H1 (cell line): ENCODE measurements around the gene MGME1. TPM values are rescaled to one million over a fixed set of nuclear protein-coding genes. Genes with fewer than 3 reads are reported as not detected.

Experiments
- CTCF ChIA-PET: fragments of 300-600 bp; sonication (Branson Sonifier 250); formaldehyde crosslinking; loops from one replicate; lab custom pipeline; 2021; ENCODE audit not compliant: partially characterized antibody; lab: Charles Lee
- POLR2A ChIA-PET: fragments of 300-600 bp; sonication (Branson Sonifier 250); formaldehyde crosslinking; loops from one replicate; lab custom pipeline; 2021; ENCODE audit warnings: inconsistent platforms; ENCODE audit not compliant: partially characterized antibody; lab: Charles Lee
- DNase-seq, 2 experiments: peaks; one replicate each; pipeline versions ENCODE4 v3.0.0 to v3.0.0-alpha.2; 2010 to 2022; ENCODE audit warnings: low spot score in 2 of 2, low read depth in 1 of 2, mixed read lengths in 1 of 2
- FAIRE-seq: peaks from 2 replicates; lab custom pipeline; 2011; peaks lifted over from hg19 to GRCh38; lab: Jason Lieb, UNC
- H2AFZ ChIP-seq: 2 replicates; pipeline ENCODE4 v1.8.1; 2012; ENCODE audit warnings: low read length, inconsistent platforms
- H2AK5ac ChIP-seq: 2 replicates; pipeline ENCODE4 v1.6.1; 2013; ENCODE audit warnings: low read depth, low read length
- H2BK120ac ChIP-seq: replicated peaks from 2 replicates; pipeline ENCODE3; 2013; ENCODE audit warnings: low read depth, low read length, inconsistent platforms
- H2BK12ac ChIP-seq: 2 replicates; pipeline ENCODE4 v1.6.1; 2013; ENCODE audit warnings: low read depth, low read length
- H2BK15ac ChIP-seq: 2 replicates; pipeline ENCODE4 v1.6.1; 2013; ENCODE audit warnings: low read length
- H2BK20ac ChIP-seq: 2 replicates; pipeline ENCODE4 v1.6.1; 2013; ENCODE audit warnings: low read length
- H2BK5ac ChIP-seq: 2 replicates; pipeline ENCODE4 v1.6.1; 2013; ENCODE audit warnings: low read depth, low read length
- H3K14ac ChIP-seq: 2 replicates; pipeline ENCODE4 v1.6.1; 2013; ENCODE audit warnings: inconsistent platforms; ENCODE audit not compliant: insufficient read length
- H3K18ac ChIP-seq: 2 replicates; pipeline ENCODE4 v1.6.1; 2013; ENCODE audit warnings: low read length; ENCODE audit errors: extremely low read depth
- H3K23ac ChIP-seq: 2 replicates; pipeline ENCODE4 v1.6.1; 2013; ENCODE audit warnings: inconsistent platforms; ENCODE audit not compliant: insufficient read length
- H3K23me2 ChIP-seq: 2 replicates; pipeline ENCODE4 v1.6.1; 2013; ENCODE audit warnings: low read depth, low read length
- H3K27ac ChIP-seq: 2 replicates; pipeline ENCODE4 v1.6.1; 2011; ENCODE audit warnings: low read depth, low read length, inconsistent platforms
- H3K27me3 ChIP-seq, 4 experiments: replicated peaks in 1 of 4; 1 replicate in 1 of 4; 2 replicates in 3 of 4; pipeline versions ENCODE4 v1.6.1 to v1.8.1; 2011 to 2013; ENCODE audit warnings: low read length in 3 of 4, mild to moderate bottlenecking in 3 of 4, inconsistent platforms in 2 of 4, mixed read lengths in 2 of 4, moderate library complexity in 1 of 4; ENCODE audit not compliant: control insufficient read depth in 3 of 4, insufficient read depth in 3 of 4; ENCODE audit errors: extremely low read depth in 1 of 4
- H3K36me3 ChIP-seq, 4 experiments: 2 replicates each; pipeline versions ENCODE4 v1.6.1 to v1.8.1; 2011 to 2013; ENCODE audit warnings: mild to moderate bottlenecking in 4 of 4, low read length in 3 of 4, moderate library complexity in 2 of 4, control low read depth in 1 of 4, inconsistent platforms in 1 of 4; ENCODE audit not compliant: insufficient read depth in 4 of 4, control insufficient read depth in 2 of 4
- H3K4ac ChIP-seq: replicated peaks from 2 replicates; pipeline ENCODE3; 2013; ENCODE audit warnings: low read length, low read depth, mixed read lengths, inconsistent platforms; ENCODE audit not compliant: insufficient read length
- H3K4me1 ChIP-seq, 4 experiments: replicated peaks in 1 of 4; 1 replicate in 1 of 4; 2 replicates in 3 of 4; pipeline versions ENCODE4 v1.6.1 to v1.8.1; 2011 to 2013; ENCODE audit warnings: low read length in 3 of 4, inconsistent platforms in 2 of 4, mixed read lengths in 1 of 4; ENCODE audit not compliant: insufficient read depth in 4 of 4, control insufficient read depth in 3 of 4
- H3K4me2 ChIP-seq, 2 experiments: 2 replicates each; pipeline versions ENCODE4 v1.6.1 to v1.8.1; 2011 to 2013; ENCODE audit warnings: low read depth in 2 of 2, low read length in 2 of 2, control low read depth in 1 of 2, inconsistent platforms in 1 of 2, mild to moderate bottlenecking in 1 of 2; ENCODE audit not compliant: insufficient read depth in 1 of 2
- H3K4me3 ChIP-seq, 4 experiments: fragments of 200-600, 300-600 bp in 1 of 4; sonication (generic), shearing (Covaris generic), sonication (Bioruptor Twin) in 1 of 4; 2 replicates each; pipeline versions ENCODE4 v1.5.1 to v1.8.1; 2011 to 2016; ENCODE audit warnings: low read length in 4 of 4, low read depth in 3 of 4, control low read depth in 2 of 4, inconsistent platforms in 2 of 4, mild to moderate bottlenecking in 2 of 4, mixed read lengths in 1 of 4, moderate library complexity in 1 of 4; ENCODE audit not compliant: insufficient read depth in 2 of 4; ENCODE audit errors: extremely low read depth in 1 of 4
- H3K56ac ChIP-seq: replicated peaks from 2 replicates; pipeline ENCODE3; 2013; ENCODE audit warnings: low read depth, mild to moderate bottlenecking, mixed read lengths, low read length, inconsistent platforms; ENCODE audit not compliant: insufficient read length
- H3K79me1 ChIP-seq: 2 replicates; pipeline ENCODE4 v1.6.1; 2013; ENCODE audit warnings: low read depth, low read length, control low read depth
- H3K79me2 ChIP-seq, 2 experiments: 2 replicates each; pipeline versions ENCODE4 v1.6.1 to v1.8.1; 2012 to 2013; ENCODE audit warnings: low read length in 2 of 2, mild to moderate bottlenecking in 2 of 2, inconsistent platforms in 1 of 2; ENCODE audit not compliant: insufficient read depth in 2 of 2, control insufficient read depth in 1 of 2
- H3K9ac ChIP-seq, 4 experiments: replicated peaks in 1 of 4; 1 replicate in 1 of 4; 2 replicates in 3 of 4; pipeline versions ENCODE4 v1.6.1 to v1.8.1; 2011 to 2013; ENCODE audit warnings: low read depth in 3 of 4, low read length in 3 of 4, control low read depth in 2 of 4, mild to moderate bottlenecking in 2 of 4, moderate library complexity in 2 of 4, inconsistent platforms in 1 of 4; ENCODE audit errors: extremely low read depth in 1 of 4
- H3K9me3 ChIP-seq, 2 experiments: 2 replicates each; pipeline versions ENCODE4 v1.6.1 to v1.8.1; 2012 to 2013; ENCODE audit warnings: mild to moderate bottlenecking in 2 of 2, moderate library complexity in 2 of 2, control low read depth in 1 of 2, inconsistent platforms in 1 of 2, low read depth in 1 of 2, low read length in 1 of 2, mixed read lengths in 1 of 2; ENCODE audit not compliant: insufficient read depth in 2 of 2
- H4K20me1 ChIP-seq, 2 experiments: replicated peaks in 1 of 2; 2 replicates each; pipeline versions ENCODE3 to v1.8.1; 2011 to 2013; ENCODE audit warnings: inconsistent platforms in 2 of 2, low read length in 2 of 2, mild to moderate bottlenecking in 1 of 2; ENCODE audit not compliant: insufficient read depth in 2 of 2, control insufficient read depth in 1 of 2
- H4K5ac ChIP-seq: 2 replicates; pipeline ENCODE4 v1.6.1; 2013; ENCODE audit warnings: low read length, low read depth, mixed read lengths, inconsistent platforms; ENCODE audit not compliant: insufficient read length
- H4K8ac ChIP-seq: 2 replicates; pipeline ENCODE4 v1.8.0; 2013; ENCODE audit warnings: mild to moderate bottlenecking, moderate library complexity, low read length, inconsistent platforms; ENCODE audit not compliant: insufficient read depth; ENCODE audit errors: extremely low read depth
- H4K91ac ChIP-seq: replicated peaks from 2 replicates; pipeline ENCODE3; 2013; ENCODE audit warnings: low read length, mixed read lengths, inconsistent platforms; ENCODE audit not compliant: insufficient read length
- BCL11A ChIP-seq, 2 experiments: IDR thresholded peaks; one replicate each; pipeline ENCODE4 v1.6.1; 2011; ENCODE audit warnings: low read depth in 2 of 2, low read length in 2 of 2, mild to moderate bottlenecking in 2 of 2
- CBX5 ChIP-seq: fragments of 300-800, 300-1000 bp; sonication (generic); IDR thresholded peaks from 2 replicates; pipeline ENCODE4 v1.7.1; 2016; ENCODE audit warnings: antibody characterized with exemption, low read length, low read depth
- CHD2 ChIP-seq: IDR thresholded peaks from 2 replicates; pipeline ENCODE4 v1.6.1; 2012; ENCODE audit warnings: low read length, improper control_type of control experiment
- EGR1 ChIP-seq: IDR thresholded peaks from 2 replicates; pipeline ENCODE4 v1.6.1; 2011; ENCODE audit warnings: low read depth, low read length, borderline replicate concordance
- HDAC6 ChIP-seq: IDR thresholded peaks from one replicate; pipeline ENCODE4 v1.7.1; 2012; ENCODE audit warnings: low read depth, mild to moderate bottlenecking, inconsistent platforms, low read length, moderate library complexity
- KDM5A ChIP-seq: fragments of 200-600 bp; IDR thresholded peaks from 2 replicates; pipeline ENCODE4 v1.7.1; 2012; ENCODE audit warnings: mild to moderate bottlenecking, low read length, inconsistent platforms, mixed read lengths
- NANOG ChIP-seq: IDR thresholded peaks from 2 replicates; pipeline ENCODE4 v1.6.1; 2011; ENCODE audit warnings: low read length, low read depth, mild to moderate bottlenecking, inconsistent platforms; ENCODE audit not compliant: insufficient read depth, poor library complexity, severe bottlenecking
- POU5F1 ChIP-seq: IDR thresholded peaks from 2 replicates; pipeline ENCODE4 v1.6.1; 2011; ENCODE audit warnings: low read depth, mild to moderate bottlenecking, low read length, moderate library complexity
- RAD21 ChIP-seq, 2 experiments: IDR thresholded peaks in 1 of 2; conservative IDR thresholded peaks in 1 of 2; 2 replicates each; pipeline ENCODE4 v1.6.1; 2011; ENCODE audit warnings: low read depth in 2 of 2, low read length in 2 of 2, improper control_type of control experiment in 1 of 2, inconsistent platforms in 1 of 2, mild to moderate bottlenecking in 1 of 2, moderate library complexity in 1 of 2
- RFX5 ChIP-seq: IDR thresholded peaks from 2 replicates; pipeline ENCODE4 v1.6.1; 2011; ENCODE audit warnings: low read depth, low read length, improper control_type of control experiment, borderline replicate concordance
- SAP30 ChIP-seq: fragments of 300-600 bp; sonication (generic); IDR thresholded peaks from 2 replicates; pipeline ENCODE4 v1.7.1; 2012; ENCODE audit warnings: low read length, moderate library complexity, mild to moderate bottlenecking, inconsistent platforms; ENCODE audit not compliant: insufficient read depth, insufficient replicate concordance
- SIRT6 ChIP-seq: IDR thresholded peaks from one replicate; pipeline ENCODE4 v1.7.1; 2012; ENCODE audit warnings: low read length, inconsistent platforms
- TBP ChIP-seq: IDR thresholded peaks from 2 replicates; pipeline ENCODE4 v1.6.1; 2011; ENCODE audit warnings: low read depth, low read length, improper control_type of control experiment
- WGBS, 2 experiments: shearing (Covaris generic) in 1 of 2; methylation state at CpG; one replicate each; pipeline versions ENCODE4 v1.1.6 to v1.1.7; 2013 to 2015; ENCODE audit warnings: low lambda C conversion rate in 2 of 2, mixed read lengths in 2 of 2, inconsistent platforms in 1 of 2, low coverage in 1 of 2, missing lambda C conversion rate in 1 of 2; ENCODE audit not compliant: insufficient replicate concordance in 2 of 2, insufficient coverage in 1 of 2, insufficient read length in 1 of 2; ENCODE audit errors: extremely low coverage in 1 of 2, missing lambda C conversion rate in 1 of 2; 5-methylcytosine and 5-hydroxymethylcytosine counted together
- polyA plus RNA-seq, 7 experiments: library from polyadenylated mRNA; depleted of rRNA in 3 of 7; stranded (reverse) in 5 of 7; unstranded in 2 of 7; fragments of >200 nt in 5 of 7; fragments of 200-250 nt in 2 of 7; gene quantifications; 1 replicate in 5 of 7; 2 replicates in 1 of 7; 4 replicates in 1 of 7; pipeline versions ENCODE4 v1.2.1 to v1.2.3, GENCODE V29; 2011 to 2013; ENCODE audit warnings: missing spikeins in 2 of 7, mixed read lengths in 2 of 7
- total RNA-seq: library from RNA; stranded (reverse); fragmentation: NEBNext Ultra II Directional; extraction: Animal tissue kit (Norgen Biotek cat#: 25700); gene quantifications from 2 replicates; pipeline ENCODE4 v1.2.1, GENCODE V29; 2021

MGME1 gene
- total and polyA plus RNA-seq, 2 of the 8 experiments (the other 6 are each of a cell fraction or from before 2014, with no cell fraction given), result 27.7 to 59.0 TPM

GRCh38 chr20:17956099-17956685 is 12.6 kb upstream of the MGME1 start:
- Histone ChIP-seq H4K91ac (no peak overlapping the region), H2BK15ac (no peak overlapping the region), H3K79me1 (peaks cover 4% of the 10 kb centered on the region; the same call in 1 of the 2 replicates), H3K9me3 (no peaks in the 10 kb centered on the region), H4K20me1 (peaks cover 37 to 46% of the 10 kb centered on the region in 2 experiments), H2BK12ac (no peak overlapping the region), H3K56ac (no peak overlapping the region), H4K5ac (no peak overlapping the region), H2AK5ac (no peak overlapping the region), H3K4me3 (no peak overlapping the region), H3K4me2 (no peak overlapping the region), H3K23ac (no peak overlapping the region), H2BK120ac (no peak overlapping the region), H3K23me2 (no peaks in the 10 kb centered on the region), H3K9ac (no peak overlapping the region), H2AFZ (no peak overlapping the region), H2BK5ac (no peak overlapping the region), H4K8ac (0 out of 2 replicates have a peak overlapping the region, but pooled peaks have one; percentile 40), H2BK20ac (no peak overlapping the region), H3K36me3 (peaks cover 34 to 63% (median 54%) of the 10 kb centered on the region in 4 experiments), H3K4ac (no peak overlapping the region), H3K18ac (no peak overlapping the region), H3K27ac (no peak overlapping the region), H3K14ac (no peak overlapping the region), H3K27me3 (no peaks in the 10 kb centered on the region), H3K4me1 (peaks cover 0 to 25% (median 4%) of the 10 kb centered on the region in 4 experiments; a peak in 4 of 7 replicates), H3K79me2 (peaks cover 73 to 98% of the 10 kb centered on the region in 2 experiments)
- ChIA-PET POLR2A (interaction anchor here (1.9 to 20.7 kb wide), 5 partner anchors 7 to 34 kb away, joined by 12 to 424 read pairs (median 65); partner anchors contain the start of genes MGME1 and SNX5), CTCF (interaction anchor here (0.7 to 1.5 kb wide), 5 partner anchors 11 to 40 kb away, joined by 3 to 5 read pairs (median 4); no protein-coding TSS in a partner anchor)
- no peak for FAIRE-seq
- no peak for TF ChIP-seq BCL11A (IDR thresholded peaks at IDR 0.05; ENCODE audit: low read depth in 2 of 2, low read length in 2 of 2)
- TF ChIP-seq NANOG, result no peak
- no peak for TF ChIP-seq CHD2
- no peak for TF ChIP-seq CBX5
- no peak for TF ChIP-seq RFX5
- no peak for TF ChIP-seq SIRT6
- TF ChIP-seq SAP30, result no peak
- TF ChIP-seq POU5F1, result no peak
- TF ChIP-seq EGR1, result no peak
- TF ChIP-seq HDAC6, result no peak
- no peak for TF ChIP-seq TBP
- no peak for TF ChIP-seq RAD21 (IDR thresholded peaks at IDR 0.05 in 1 of 2, conservative IDR thresholded peaks at IDR 0.05 in 1 of 2; ENCODE audit: low read depth in 2 of 2, low read length in 2 of 2)
- TF ChIP-seq KDM5A, result no peak
- DNase-seq, result no peak
- WGBS, 2 experiments, result 93% methylated on average over 8 of the region's 8 CpGs; no CpG with 5 or more reads in 1 of the 2 experiments
